Keratinocyte (primary cell): ENCODE results near the gene MRPS23.

Experiments used
- CTCF ChIP-seq, 3 experiments: IDR thresholded peaks in 1 of 3; conservative IDR thresholded peaks in 1 of 3; optimal IDR thresholded peaks in 1 of 3; 2 replicates in 2 of 3; 3 replicates in 1 of 3; pipeline versions ENCODE3 to v1.5.1; 2011; ENCODE audit warnings: low read length in 3 of 3, mild to moderate bottlenecking in 3 of 3, moderate library complexity in 2 of 3, control low read depth in 1 of 3, inconsistent platforms in 1 of 3; ENCODE audit not compliant: insufficient read depth in 2 of 3; ENCODE audit errors: extremely low read depth in 1 of 3
- EZH2 ChIP-seq: IDR thresholded peaks from one replicate; pipeline ENCODE4 v1.6.1; 2012; ENCODE audit warnings: inconsistent platforms, mild to moderate bottlenecking, low read length, moderate library complexity

- TF ChIP-seq CTCF (optimal IDR thresholded peaks at IDR 0.05 in 1 of 3, IDR thresholded peaks at IDR 0.05 in 1 of 3, conservative IDR thresholded peaks at IDR 0.05 in 1 of 3; ENCODE audit: extremely low read depth in 1 of 3, insufficient read depth in 2 of 3, low read length in 3 of 3) (no peak), EZH2 (no peak)
Observed at GRCh38 chr17:57832314-57833178, 17.3 kb downstream of the MRPS23 start.
